Osteocyte (in vitro differentiated cells): Measurements from ENCODE around the gene GRAMD1A. TPM values are rescaled to one million over a fixed set of nuclear protein-coding genes. Genes with fewer than 3 reads are reported as not detected.

Source experiments
- DNase-seq: peaks from one replicate; pipeline ENCODE4 v3.0.0; 2021; ENCODE audit warnings: mixed read lengths; ENCODE audit not compliant: unreplicated experiment; ENCODE audit errors: extremely low spot score
- H3K27ac Mint-ChIP-seq: one replicate; pipeline ENCODE4 v1.8.0; 2021; ENCODE audit warnings: mild to moderate bottlenecking, mixed read lengths; ENCODE audit not compliant: unreplicated experiment
- H3K27me3 Mint-ChIP-seq: one replicate; pipeline ENCODE4 v1.8.0; 2021; ENCODE audit warnings: mixed read lengths; ENCODE audit not compliant: unreplicated experiment
- H3K36me3 Mint-ChIP-seq: one replicate; pipeline ENCODE4 v1.8.0; 2021; ENCODE audit warnings: mixed read lengths; ENCODE audit not compliant: unreplicated experiment
- H3K4me1 Mint-ChIP-seq: one replicate; pipeline ENCODE4 v1.8.0; 2021; ENCODE audit warnings: mixed read lengths; ENCODE audit not compliant: unreplicated experiment
- H3K4me3 Mint-ChIP-seq: one replicate; pipeline ENCODE4 v1.8.0; 2021; ENCODE audit warnings: mild to moderate bottlenecking, moderate library complexity, mixed read lengths; ENCODE audit not compliant: unreplicated experiment
- H3K9me3 Mint-ChIP-seq: one replicate; pipeline ENCODE4 v1.8.0; 2021; ENCODE audit warnings: mixed read lengths; ENCODE audit not compliant: unreplicated experiment
- CTCF ChIP-seq: fragments of 200-600 bp; sonication (generic); IDR thresholded peaks from 2 replicates; pipeline ENCODE4 v1.5.0; 2021; ENCODE audit warnings: antibody characterized with exemption, mild to moderate bottlenecking, moderate library complexity
- total RNA-seq: library from RNA; stranded (reverse); gene quantifications from 2 replicates; pipeline ENCODE4 v1.2.1, GENCODE V29; 2021

The GRAMD1A gene
- total RNA-seq, 1 donor from 2014 or later, result 80.8 TPM

- Mint-ChIP-seq H3K27ac (no peak overlapping the region), H3K27me3 (no peaks in the 10 kb centered on the region), H3K36me3 (no peaks in the 10 kb centered on the region), H3K4me1 (peaks cover 54% of the 10 kb centered on the region), H3K9me3 (no peaks in the 10 kb centered on the region), H3K4me3 (peak overlapping the region; percentile 45)
- no peak for DNase-seq
- no peak for TF ChIP-seq CTCF
Measured at GRCh38 chr19:35000338-35000646, 169 bp downstream of the GRAMD1A start.

GRCh38 chr19:35000647-35001501 lies 751 bp downstream of the GRAMD1A start:
- Mint-ChIP-seq H3K9me3 (no peaks in the 10 kb centered on the region), H3K4me3 (peak overlapping the region; percentile 99), H3K4me1 (peaks cover 57% of the 10 kb centered on the region), H3K27ac (peak overlapping the region; percentile 96), H3K27me3 (no peaks in the 10 kb centered on the region), H3K36me3 (no peaks in the 10 kb centered on the region)
- no peak for DNase-seq
- no peak for TF ChIP-seq CTCF

DNA sequence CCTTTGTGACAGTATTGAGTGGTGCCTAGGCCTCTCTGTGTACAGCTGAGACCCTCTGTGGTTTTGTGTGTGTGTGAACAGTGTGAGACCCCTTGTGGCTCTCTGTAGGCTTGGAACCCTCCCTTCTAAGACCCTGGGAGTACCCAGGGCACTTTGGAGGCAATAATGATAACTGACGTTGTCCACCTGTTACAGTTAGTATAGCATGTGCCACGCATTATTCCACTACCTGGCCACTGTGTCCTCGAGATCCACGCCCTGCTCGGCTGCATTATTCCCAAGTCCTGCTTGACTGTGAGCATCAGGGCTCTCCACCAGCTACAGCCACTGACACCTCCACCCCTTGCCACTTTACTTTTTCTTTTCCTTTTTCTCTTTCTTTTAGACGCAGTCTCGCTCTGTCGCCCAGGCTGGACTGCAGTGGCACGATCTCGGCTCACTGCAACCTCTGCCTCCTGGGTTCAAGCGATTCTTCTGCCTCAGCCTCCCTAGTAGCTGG lies 2.0 kb downstream of the GRAMD1A start:
- H3K27me3 Mint-ChIP-seq, result no peaks in the 10 kb centered on the region
- TF ChIP-seq CTCF, result no peak
- peak overlapping the region; percentile 96 for H3K27ac Mint-ChIP-seq
- H3K4me3 Mint-ChIP-seq, result peak overlapping the region; percentile 99
- peaks cover 4% of the 10 kb centered on the region for H3K36me3 Mint-ChIP-seq
- DNase-seq, result no peak
- H3K4me1 Mint-ChIP-seq, result peaks cover 61% of the 10 kb centered on the region
- no peaks in the 10 kb centered on the region for H3K9me3 Mint-ChIP-seq

- Mint-ChIP-seq H3K27me3 (no peaks in the 10 kb centered on the region), H3K9me3 (no peaks in the 10 kb centered on the region), H3K4me1 (peaks cover 41% of the 10 kb centered on the region), H3K27ac (no peak overlapping the region), H3K36me3 (peaks cover 4% of the 10 kb centered on the region), H3K4me3 (no peak overlapping the region)
- DNase-seq, result no peak
- no peak for TF ChIP-seq CTCF
Measured at GRCh38 chr19:35004517-35005255, 4.6 kb downstream of the GRAMD1A start.
